Stomach (tissue), 9 donors: ENCODE data around the gene TCN2. TPM values are rescaled to one million over a fixed set of nuclear protein-coding genes. Genes with fewer than 3 reads are reported as not detected.

Experiments used
- DNase-seq, 2 donors: peaks; one replicate each; pipeline versions ENCODE4 v3.0.0 to v3.0.0-alpha.2; 2013 to 2019
- H3K27ac ChIP-seq, 5 donors: fragments of 200-600 bp in 4 of 5; sonication (generic) in 4 of 5; one replicate each; pipeline ENCODE4 v1.5.1; 2013 to 2019; ENCODE audit warnings: mild to moderate bottlenecking in 1 of 5, moderate library complexity in 1 of 5
- H3K27me3 ChIP-seq, 3 donors: fragments of 200-600 bp; sonication (generic); one replicate each; pipeline ENCODE4 v1.5.1; 2017 to 2019; ENCODE audit warnings: mixed run types in 1 of 3
- H3K36me3 ChIP-seq, 4 donors: fragments of 200-600 bp; sonication (generic); 1 replicate in 3 of 4; 2 replicates in 1 of 4; pipeline ENCODE4 v1.5.1; 2016 to 2019
- H3K4me1 ChIP-seq, 4 donors: fragments of 200-600 bp; sonication (generic); one replicate each; pipeline ENCODE4 v1.5.1; 2016 to 2019
- H3K4me3 ChIP-seq, 4 donors: fragments of 200-600 bp; sonication (generic) in 3 of 4; one replicate each; pipeline ENCODE4 v1.5.1; 2016 to 2019; ENCODE audit warnings: mild to moderate bottlenecking in 1 of 4
- H3K9me3 ChIP-seq, 4 donors: fragments of 200-600 bp; sonication (generic); one replicate each; pipeline ENCODE4 v1.5.1; 2016 to 2019
- EP300 ChIP-seq: sonication (generic); formaldehyde crosslinking; IDR thresholded peaks from one replicate; pipeline ENCODE4 v1.6.1; 2017; ENCODE audit warnings: antibody characterized with exemption
- POLR2A ChIP-seq, 4 donors: fragments of 450-650 bp; IDR thresholded peaks; one replicate each; pipeline ENCODE4 v1.6.1; 2016; ENCODE audit warnings: antibody characterized with exemption in 4 of 4, control low read depth in 2 of 4, mild to moderate bottlenecking in 1 of 4, moderate library complexity in 1 of 4
- POLR2AphosphoS5 ChIP-seq, 3 donors: sonication (generic); formaldehyde crosslinking; IDR thresholded peaks; one replicate each; pipeline ENCODE4 v1.6.1; 2016; ENCODE audit warnings: antibody characterized with exemption in 3 of 3
- WGBS, 5 donors: extraction: QIAGEN DNeasy Blood & Tissue Kit in 3 of 5; methylation state at CpG; one replicate each; pipeline versions ENCODE4 v1.1.5 to v1.1.7; 2013 to 2018; 5-methylcytosine and 5-hydroxymethylcytosine counted together
- intact Hi-C: fragments of 100-400 bp; cut with DNase I; formaldehyde crosslinking; loops from one replicate; pipeline ENCODE4 v1.15.1; 2023; ENCODE audit warnings: low total_unique reads
- polyA plus RNA-seq, 3 donors: library from polyadenylated mRNA; stranded (reverse); fragments of 200-250 nt; gene quantifications; one replicate each; pipeline ENCODE4 v1.2.3, GENCODE V29; 2013
- total RNA-seq, 5 donors: library from RNA; depleted of rRNA; stranded (reverse); fragments of >200 nt; gene quantifications; one replicate each; pipeline versions ENCODE4 v1.1.0 to v1.2.3, GENCODE V29; 2014 to 2016
- TF ChIP-seq, protein P1 (sequence below), 7 experiments: fragments of 450-650 bp in 4 of 7; fragments of 200-600 bp in 3 of 7; sonication (generic) in 3 of 7; IDR thresholded peaks; one replicate each; pipeline ENCODE4 v1.5.1; 2016 to 2019; ENCODE audit warnings: antibody characterized with exemption in 7 of 7, control low read depth in 2 of 7, mild to moderate bottlenecking in 1 of 7
- donor health status: healthy with polysubstance abuse.
- donor health status: Bipolar disorder and iron deficiency.
- donor health status: healthy.

TCN2 gene
- total and polyA plus RNA-seq, 8 donors = 1.4 to 16.3 (median 4.2) TPM

DNA sequence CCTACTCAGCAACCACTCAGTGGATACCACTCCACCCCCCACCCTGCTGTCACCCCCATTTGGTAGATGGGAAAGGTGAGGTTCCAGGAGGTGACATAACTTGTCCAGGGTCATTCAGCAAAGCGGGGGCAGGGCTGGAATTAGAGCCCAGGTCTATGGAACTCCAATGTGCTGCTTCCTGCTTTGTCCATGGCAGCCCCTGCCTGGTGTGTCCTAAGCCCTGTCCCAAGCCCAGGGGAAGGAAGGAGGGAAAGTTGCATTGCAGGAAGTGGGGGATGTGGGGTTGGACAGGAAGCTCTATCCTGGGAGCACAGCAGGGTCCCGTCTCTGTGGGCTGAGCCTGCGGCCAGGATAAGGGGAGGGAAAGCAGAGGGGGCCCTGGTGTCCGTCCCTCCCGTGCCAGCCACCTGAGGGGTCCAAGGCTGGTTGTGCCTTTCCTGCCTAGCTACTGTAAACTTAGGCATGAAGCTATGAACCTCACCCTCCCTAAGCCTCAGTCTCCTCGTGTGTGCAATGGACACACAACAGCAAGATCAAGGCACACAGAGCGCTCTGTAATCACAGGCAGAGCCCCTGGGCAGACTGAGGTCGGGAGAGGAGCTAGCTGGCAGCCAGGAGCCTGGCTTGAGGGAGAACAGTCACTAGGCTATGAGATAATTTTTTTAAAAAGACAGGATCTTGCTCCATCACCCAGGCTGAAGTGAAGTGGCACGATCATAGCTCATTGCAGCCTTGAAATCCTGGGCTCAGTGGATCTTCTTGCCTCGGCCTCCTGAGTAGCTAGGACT is 45.4 kb upstream of the TCN2 start:
- Histone ChIP-seq H3K27ac (no peak overlapping the region), H3K36me3 (peaks cover 0 to 5% (median 0%) of the 10 kb centered on the region in 4 donors), H3K4me1 (no peaks in the 10 kb centered on the region), H3K9me3 (no peaks in the 10 kb centered on the region), H3K4me3 (no peak overlapping the region), H3K27me3 (no peaks in the 10 kb centered on the region)
- intact Hi-C loops = no loop called here
- WGBS, 5 donors = 62 to 73% (median 68%) methylated on average over 10 of the region's 10 CpGs
- TF ChIP-seq EP300 = no peak
- TF ChIP-seq, protein P1, sequence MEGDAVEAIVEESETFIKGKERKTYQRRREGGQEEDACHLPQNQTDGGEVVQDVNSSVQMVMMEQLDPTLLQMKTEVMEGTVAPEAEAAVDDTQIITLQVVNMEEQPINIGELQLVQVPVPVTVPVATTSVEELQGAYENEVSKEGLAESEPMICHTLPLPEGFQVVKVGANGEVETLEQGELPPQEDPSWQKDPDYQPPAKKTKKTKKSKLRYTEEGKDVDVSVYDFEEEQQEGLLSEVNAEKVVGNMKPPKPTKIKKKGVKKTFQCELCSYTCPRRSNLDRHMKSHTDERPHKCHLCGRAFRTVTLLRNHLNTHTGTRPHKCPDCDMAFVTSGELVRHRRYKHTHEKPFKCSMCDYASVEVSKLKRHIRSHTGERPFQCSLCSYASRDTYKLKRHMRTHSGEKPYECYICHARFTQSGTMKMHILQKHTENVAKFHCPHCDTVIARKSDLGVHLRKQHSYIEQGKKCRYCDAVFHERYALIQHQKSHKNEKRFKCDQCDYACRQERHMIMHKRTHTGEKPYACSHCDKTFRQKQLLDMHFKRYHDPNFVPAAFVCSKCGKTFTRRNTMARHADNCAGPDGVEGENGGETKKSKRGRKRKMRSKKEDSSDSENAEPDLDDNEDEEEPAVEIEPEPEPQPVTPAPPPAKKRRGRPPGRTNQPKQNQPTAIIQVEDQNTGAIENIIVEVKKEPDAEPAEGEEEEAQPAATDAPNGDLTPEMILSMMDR (IDR thresholded peaks at IDR 0.05) = no peak
- TF ChIP-seq POLR2AphosphoS5 (IDR thresholded peaks at IDR 0.05) = no peak
- no peak for TF ChIP-seq POLR2A (IDR thresholded peaks at IDR 0.05)
- no peak for DNase-seq

DNA sequence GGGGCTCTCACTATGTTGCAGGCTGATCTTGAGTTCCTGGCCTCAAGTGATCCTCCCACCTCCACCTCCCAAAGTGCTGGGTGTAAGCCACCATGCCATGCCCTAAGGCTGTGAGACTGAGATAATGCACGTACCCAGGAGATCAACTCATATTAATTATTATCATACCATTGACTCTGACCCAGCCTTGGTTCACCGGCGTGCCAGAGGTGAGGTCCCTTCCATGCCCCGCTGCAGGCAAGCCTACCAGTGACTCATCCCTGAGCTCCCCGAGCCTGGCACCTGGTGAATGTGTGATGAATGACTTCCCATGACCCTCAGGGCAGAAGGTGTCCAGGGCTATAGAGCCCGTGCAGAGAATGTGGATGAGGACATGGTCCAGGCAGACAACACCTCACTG is 44.6 kb upstream of the TCN2 start:
- no peak overlapping the region for H3K27ac ChIP-seq
- H3K4me3 ChIP-seq = no peak overlapping the region
- intact Hi-C loops = no loop called here
- TF ChIP-seq EP300 (no peak), POLR2AphosphoS5 (IDR thresholded peaks at IDR 0.05) (no peak), POLR2A (IDR thresholded peaks at IDR 0.05) (no peak)
- TF ChIP-seq, protein P1 (IDR thresholded peaks at IDR 0.05) = no peak
- DNase-seq = no peak
- H3K36me3 ChIP-seq = no peaks in the 10 kb centered on the region
- WGBS, 5 donors = 47 to 71% (median 60%) methylated on average over 6 of the region's 6 CpGs
- no peaks in the 10 kb centered on the region for H3K4me1 ChIP-seq
- H3K9me3 ChIP-seq = no peaks in the 10 kb centered on the region
- no peaks in the 10 kb centered on the region for H3K27me3 ChIP-seq

DNA sequence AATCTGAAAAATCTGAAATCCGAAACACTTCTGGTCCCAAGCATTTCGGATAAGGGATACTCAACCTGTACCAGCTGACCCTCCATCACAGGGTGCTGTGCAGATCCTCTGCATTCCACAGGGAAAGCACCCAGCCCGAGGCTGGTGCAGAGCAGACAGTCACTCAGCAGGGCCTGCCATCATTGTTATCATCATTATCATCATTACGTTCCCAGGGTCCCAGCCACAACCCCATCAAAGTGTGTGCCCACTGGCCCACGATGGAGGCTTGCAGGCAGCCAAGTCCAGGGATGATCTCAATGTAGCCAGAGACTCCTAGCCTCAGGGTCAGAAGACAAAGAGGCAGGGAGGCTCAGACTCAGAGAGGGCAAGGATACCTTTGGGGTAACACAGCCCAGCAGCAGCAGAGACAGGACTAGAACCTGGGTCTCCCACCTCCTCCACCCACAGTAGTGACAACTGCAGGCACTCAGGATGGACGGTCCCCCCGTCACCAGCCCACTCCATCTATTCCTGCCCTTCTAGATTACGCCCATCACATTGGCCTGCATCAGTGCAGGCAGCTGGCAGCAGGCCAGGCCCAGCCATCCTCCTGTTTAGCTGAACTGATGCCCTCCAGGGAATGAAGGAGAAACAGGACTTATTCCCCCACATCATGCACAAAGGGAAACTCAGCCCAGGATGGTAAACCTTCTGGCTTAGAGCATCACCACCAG is 42.8 kb upstream of the TCN2 start:
- Histone ChIP-seq H3K9me3 (no peaks in the 10 kb centered on the region), H3K4me1 (no peaks in the 10 kb centered on the region), H3K4me3 (no peak overlapping the region), H3K27me3 (no peaks in the 10 kb centered on the region), H3K36me3 (no peaks in the 10 kb centered on the region), H3K27ac (no peak overlapping the region)
- intact Hi-C loops = no loop called here
- no peak for DNase-seq
- WGBS, 5 donors = 75 to 86% (median 80%) methylated on average over 5 to 8 of the region's 8 CpGs
- TF ChIP-seq, protein P1 (IDR thresholded peaks at IDR 0.05) = no peak
- no peak for TF ChIP-seq POLR2AphosphoS5 (IDR thresholded peaks at IDR 0.05)
- TF ChIP-seq POLR2A (IDR thresholded peaks at IDR 0.05) = no peak
- TF ChIP-seq EP300 = no peak

DNA sequence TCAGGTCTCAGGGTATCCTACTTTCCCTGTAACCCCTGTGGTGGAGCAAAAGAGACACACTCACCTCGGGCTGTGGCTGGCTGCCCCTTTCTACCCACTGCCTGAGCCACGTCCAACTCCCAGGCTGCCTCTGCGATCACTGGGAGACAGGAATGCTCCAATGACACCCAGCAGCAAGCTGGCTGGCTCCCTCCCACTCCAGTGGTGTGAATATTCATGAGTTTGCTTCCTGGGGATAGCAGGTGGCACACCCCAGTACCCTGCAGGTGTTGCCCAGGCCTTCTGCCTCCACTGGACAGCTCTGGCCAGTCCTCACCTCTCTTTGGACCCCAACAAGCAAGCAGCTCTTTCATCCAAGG is 42.2 kb upstream of the TCN2 start:
- intact Hi-C loops = no loop called here
- Histone ChIP-seq H3K9me3 (no peaks in the 10 kb centered on the region), H3K27me3 (no peaks in the 10 kb centered on the region), H3K4me1 (no peaks in the 10 kb centered on the region), H3K27ac (no peak overlapping the region), H3K4me3 (no peak overlapping the region), H3K36me3 (no peaks in the 10 kb centered on the region)
- 25 to 56% (median 45%) methylated on average over 3 of the region's 3 CpGs for WGBS, 5 donors
- TF ChIP-seq POLR2A (IDR thresholded peaks at IDR 0.05) = no peak
- no peak for TF ChIP-seq POLR2AphosphoS5 (IDR thresholded peaks at IDR 0.05)
- TF ChIP-seq, protein P1 (IDR thresholded peaks at IDR 0.05) = no peak
- no peak for TF ChIP-seq EP300
- DNase-seq = no peak
